Tracheal epithelial cell (primary cell): Measurements from ENCODE around the gene SLC38A9. TPM values are rescaled to one million over a fixed set of nuclear protein-coding genes. Genes with fewer than 3 reads are reported as not detected.

ENCODE experiments used
- total RNA-seq: library from RNA; depleted of rRNA; stranded (reverse); fragments of >200 nt; gene quantifications from 2 replicates; pipeline ENCODE4 v1.2.1, GENCODE V29; 2014

Gene SLC38A9
- 33.5 and 35.7 TPM in 2 replicates for total RNA-seq

GRCh38 chr5:55712023-55712859, at the start of gene SLC38A9:
TSS of gene SLC38A9 (minus strand) at chr5:55712324. CDS start at chr5:55697958, 14,366 bp downstream.

GRCh38 chr5:55737793-55738192, 25.7 kb upstream of the SLC38A9 start, which contains the start of gene DDX4:
TSS of gene DDX4 (plus strand) at chr5:55738061. CDS start at chr5:55738964, 903 bp downstream.

Other genes with a start within 250 kb of the SLC38A9 start
- gene PLPP1, start 177.4 kb downstream of the SLC38A9 start, total RNA-seq, result 31.8 and 56.9 TPM in 2 replicates
- gene DDX4, start 25.7 kb upstream of the SLC38A9 start, total RNA-seq, result not detected in 2 replicates
- gene IL31RA, start 139.0 kb upstream of the SLC38A9 start, total RNA-seq, result 0.24 and 0.85 TPM in 2 replicates